Activated naive CD8-positive, alpha-beta T cell (primary cell): ENCODE data around the gene RPL3.
A peak's percentile ranks its signal among the peaks of the same experiment; 100 is the strongest.
"Not testable (repeated sequence)": the region's sequence is repeated elsewhere in the genome, so short reads cannot be mapped to it uniquely, and the experiment has no call there.

Source experiments
- H3K27ac Mint-ChIP-seq: one replicate; pipeline ENCODE4 v1.8.0; 2021; ENCODE audit warnings: mixed read lengths
- H3K27me3 Mint-ChIP-seq: one replicate; pipeline ENCODE4 v1.8.0; 2021; ENCODE audit warnings: mixed read lengths
- H3K36me3 Mint-ChIP-seq: one replicate; pipeline ENCODE4 v1.8.0; 2021; ENCODE audit warnings: mixed read lengths
- H3K4me1 Mint-ChIP-seq: one replicate; pipeline ENCODE4 v1.8.0; 2021; ENCODE audit warnings: low read depth, mixed read lengths
- H3K4me3 Mint-ChIP-seq: one replicate; pipeline ENCODE4 v1.8.0; 2021; ENCODE audit warnings: mild to moderate bottlenecking, mixed read lengths
- H3K9me3 Mint-ChIP-seq: one replicate; pipeline ENCODE4 v1.8.0; 2021; ENCODE audit warnings: low read depth, mixed read lengths

Gene RPL3

GRCh38 chr22:39343259-39344045 lies 24.0 kb upstream of the RPL3 start:
- Mint-ChIP-seq H3K27me3 (no peaks in the 10 kb centered on the region), H3K36me3 (no peaks in the 10 kb centered on the region), H3K4me1 (peaks cover 3% of the 10 kb centered on the region)

GRCh38 chr22:39341179-39341578 lies 21.8 kb upstream of the RPL3 start:
- no peak overlapping the region for H3K4me3 Mint-ChIP-seq
- no peaks in the 10 kb centered on the region for H3K36me3 Mint-ChIP-seq
- H3K27ac Mint-ChIP-seq: no peak overlapping the region

More at GRCh38 chr22:39343259-39344045, 24.0 kb upstream of the RPL3 start:
- Mint-ChIP-seq H3K9me3 (no peaks in the 10 kb centered on the region), H3K27ac (no peak overlapping the region), H3K4me3 (no peak overlapping the region)

GRCh38 chr22:39339775-39340174 lies 20.4 kb upstream of the RPL3 start:
- not testable (repeated sequence) for H3K4me3 Mint-ChIP-seq, H3K4me1 Mint-ChIP-seq, H3K36me3 Mint-ChIP-seq, H3K9me3 Mint-ChIP-seq, H3K27me3 Mint-ChIP-seq, H3K27ac Mint-ChIP-seq

More at GRCh38 chr22:39341179-39341578, 21.8 kb upstream of the RPL3 start:
- no peaks in the 10 kb centered on the region for H3K9me3 Mint-ChIP-seq
- no peaks in the 10 kb centered on the region for H3K27me3 Mint-ChIP-seq
- peaks cover 3% of the 10 kb centered on the region for H3K4me1 Mint-ChIP-seq

GRCh38 chr22:39336411-39336810 lies 17.0 kb upstream of the RPL3 start:
- Mint-ChIP-seq H3K36me3 (no peaks in the 10 kb centered on the region), H3K27ac (no peak overlapping the region), H3K4me3 (no peak overlapping the region), H3K9me3 (no peaks in the 10 kb centered on the region), H3K27me3 (no peaks in the 10 kb centered on the region), H3K4me1 (peaks cover 4% of the 10 kb centered on the region)

GRCh38 chr22:39332441-39333064 lies 13.1 kb upstream of the RPL3 start:
- H3K4me1 Mint-ChIP-seq: peaks cover 5% of the 10 kb centered on the region
- H3K36me3 Mint-ChIP-seq: no peaks in the 10 kb centered on the region
- no peaks in the 10 kb centered on the region for H3K27me3 Mint-ChIP-seq
- H3K4me3 Mint-ChIP-seq: no peak overlapping the region
- H3K27ac Mint-ChIP-seq: no peak overlapping the region
- H3K9me3 Mint-ChIP-seq: no peaks in the 10 kb centered on the region

GRCh38 chr22:39330553-39330952 lies 11.1 kb upstream of the RPL3 start:
- not testable (repeated sequence) for H3K36me3 Mint-ChIP-seq, H3K4me3 Mint-ChIP-seq, H3K9me3 Mint-ChIP-seq, H3K4me1 Mint-ChIP-seq, H3K27ac Mint-ChIP-seq, H3K27me3 Mint-ChIP-seq

GRCh38 chr22:39327995-39328754 lies 8.8 kb upstream of the RPL3 start:
- H3K9me3 Mint-ChIP-seq: no peaks in the 10 kb centered on the region
- H3K4me1 Mint-ChIP-seq: peaks cover 5% of the 10 kb centered on the region
- no peaks in the 10 kb centered on the region for H3K36me3 Mint-ChIP-seq
- no peak overlapping the region for H3K4me3 Mint-ChIP-seq
- H3K27me3 Mint-ChIP-seq: no peaks in the 10 kb centered on the region
- no peak overlapping the region for H3K27ac Mint-ChIP-seq

- no peak overlapping the region for H3K4me3 Mint-ChIP-seq
Observed at GRCh38 chr22:39325392-39325932, 6.0 kb upstream of the RPL3 start.

GRCh38 chr22:39320616-39321029 lies 1.2 kb upstream of the RPL3 start:
- H3K9me3 Mint-ChIP-seq, H3K27me3 Mint-ChIP-seq: not testable (repeated sequence)
- peaks cover 25% of the 10 kb centered on the region for H3K36me3 Mint-ChIP-seq
- peak overlapping the region; percentile 100 for H3K27ac Mint-ChIP-seq
- peak overlapping the region; percentile 97 for H3K4me3 Mint-ChIP-seq
- peaks cover 22% of the 10 kb centered on the region for H3K4me1 Mint-ChIP-seq

More at GRCh38 chr22:39325392-39325932, 6.0 kb upstream of the RPL3 start:
- peaks cover 1% of the 10 kb centered on the region for H3K4me1 Mint-ChIP-seq
- H3K36me3 Mint-ChIP-seq: no peaks in the 10 kb centered on the region
- no peak overlapping the region for H3K27ac Mint-ChIP-seq
- H3K9me3 Mint-ChIP-seq: no peaks in the 10 kb centered on the region
- no peaks in the 10 kb centered on the region for H3K27me3 Mint-ChIP-seq

- peaks cover 34% of the 10 kb centered on the region for H3K4me1 Mint-ChIP-seq
Observed at GRCh38 chr22:39318507-39319283, 728 bp downstream of the RPL3 start.

GRCh38 chr22:39317775-39318506 lies 1.5 kb downstream of the RPL3 start:
- Mint-ChIP-seq H3K27ac (peak overlapping the region; percentile 100), H3K9me3 (no peaks in the 10 kb centered on the region), H3K27me3 (no peaks in the 10 kb centered on the region), H3K4me3 (peak overlapping the region; percentile 97), H3K4me1 (peaks cover 38% of the 10 kb centered on the region), H3K36me3 (peaks cover 27% of the 10 kb centered on the region)

More at GRCh38 chr22:39318507-39319283, 728 bp downstream of the RPL3 start:
- Mint-ChIP-seq H3K4me3 (peak overlapping the region; percentile 97), H3K27me3 (no peaks in the 10 kb centered on the region), H3K9me3 (no peaks in the 10 kb centered on the region), H3K27ac (peak overlapping the region; percentile 100), H3K36me3 (peaks cover 25% of the 10 kb centered on the region)

GRCh38 chr22:39317084-39317774 lies 2.2 kb downstream of the RPL3 start:
- H3K27me3 Mint-ChIP-seq: no peaks in the 10 kb centered on the region
- H3K4me1 Mint-ChIP-seq: peaks cover 38% of the 10 kb centered on the region
- peaks cover 27% of the 10 kb centered on the region for H3K36me3 Mint-ChIP-seq
- no peaks in the 10 kb centered on the region for H3K9me3 Mint-ChIP-seq
- peak overlapping the region; percentile 97 for H3K4me3 Mint-ChIP-seq
- H3K27ac Mint-ChIP-seq: peak overlapping the region; percentile 100

- Mint-ChIP-seq H3K36me3 (peaks cover 27% of the 10 kb centered on the region), H3K27ac (peak overlapping the region; percentile 100), H3K4me3 (peak overlapping the region; percentile 97), H3K27me3 (no peaks in the 10 kb centered on the region), H3K9me3 (no peaks in the 10 kb centered on the region), H3K4me1 (peaks cover 40% of the 10 kb centered on the region)
Observed at GRCh38 chr22:39316440-39317083, 2.9 kb downstream of the RPL3 start.
